Heart left ventricle (tissue), 13 donors: ENCODE measurements around the gene PCK1.

ENCODE experiments used
- CTCF ChIP-seq, 12 donors: fragments of 200-600 bp; sonication (generic) in 4 of 12; IDR thresholded peaks; one replicate each; pipeline versions ENCODE4 v1.5.0 to v1.8.0; 2018 to 2022; ENCODE audit warnings: antibody characterized with exemption in 12 of 12, mild to moderate bottlenecking in 5 of 12
- POLR2A ChIP-seq, 2 donors: fragments of 450-650 bp; IDR thresholded peaks; one replicate each; pipeline ENCODE4 v1.6.1; 2017; ENCODE audit warnings: antibody characterized with exemption in 2 of 2, mild to moderate bottlenecking in 2 of 2, moderate library complexity in 2 of 2
- donor health status: ischemic (EF 13 %, LVEDD 7.1; RV severe dilation, severe dysfunction).
- donor health status: DM: no; HTN: yes; CAD: no.
- donor health status: DM: no; HTN: no; CAD: no.
- donor health status: ischemic (EF 25% LVEDD 6.9; RV normal size, moderate dysfunction).
- donor health status: ischemic (EF 25% LVEDD 5.7; RV mildly dilated, moderate dysfunction).
- donor health status: ischemic (EF 35%, LVEDD 5.7; RV mildly dilated, moderate dysfunction).
- donor health status: nonischemic (EF 11% LVEDD 7.7; RV severe dilation, severe dysfunction).
- donor health status: DM: yes; HTN: yes; CAD: no.
- donor health status: PGD.
- donor health status: ischemic (EF 29% LVEDD 5.4; RV normal size, mild dysfunction).
- donor health status: nonischemic (EF 23%, LVEDD 6.1; RV moderate dilation, normal function).

GRCh38 chr20:57601737-57602136 is 40.8 kb downstream of the PCK1 start:
- TF ChIP-seq CTCF (IDR thresholded peaks at IDR 0.05), result no peak
- TF ChIP-seq POLR2A (IDR thresholded peaks at IDR 0.05), result no peak
